MCF 10A (cell line): ENCODE measurements around the gene BLOC1S1. TPM values are rescaled to one million over a fixed set of nuclear protein-coding genes. Genes with fewer than 3 reads are reported as not detected.

Source experiments
- BruUV-seq: library from RNA; stranded (reverse); fragments of 400-500 nt; replicated peaks from 2 replicates; lab custom pipeline; 2021; lab: Mats Ljungman, UMichigan
- CTCF ChIA-PET: fragments of 300-600 bp; sonication (Branson Sonifier 250); formaldehyde crosslinking; extraction: SDS; loops from one replicate; lab custom pipeline; 2021; ENCODE audit warnings: antibody characterized with exemption, inconsistent platforms; lab: Yijun Ruan, JAX
- POLR2A ChIA-PET: fragments of 300-600, 350-650 bp; sonication (Branson Sonifier 250); formaldehyde crosslinking; extraction: SDS; loops from one replicate; lab custom pipeline; 2020; ENCODE audit warnings: antibody characterized with exemption, inconsistent platforms; lab: Yijun Ruan, JAX
- DNase-seq: peaks from one replicate; pipeline ENCODE4 v3.0.0-alpha.2; 2018; ENCODE audit not compliant: unreplicated experiment
- H3K27ac Mint-ChIP-seq: one replicate; pipeline ENCODE4 v1.8.0; 2022; ENCODE audit warnings: mild to moderate bottlenecking, low read depth, mixed read lengths; ENCODE audit not compliant: unreplicated experiment
- H3K27me3 Mint-ChIP-seq: one replicate; pipeline ENCODE4 v1.8.0; 2022; ENCODE audit warnings: mixed read lengths; ENCODE audit not compliant: insufficient read depth, unreplicated experiment
- H3K36me3 Mint-ChIP-seq: one replicate; pipeline ENCODE4 v1.8.0; 2022; ENCODE audit warnings: mild to moderate bottlenecking, moderate library complexity, mixed read lengths; ENCODE audit not compliant: insufficient read depth, unreplicated experiment
- H3K4me1 Mint-ChIP-seq: one replicate; pipeline ENCODE4 v1.8.0; 2022; ENCODE audit warnings: mixed read lengths; ENCODE audit not compliant: insufficient read depth, unreplicated experiment
- H3K4me3 Mint-ChIP-seq: one replicate; pipeline ENCODE4 v1.8.0; 2022; ENCODE audit warnings: mild to moderate bottlenecking, moderate library complexity, mixed read lengths; ENCODE audit not compliant: unreplicated experiment
- H3K9me3 Mint-ChIP-seq: one replicate; pipeline ENCODE4 v1.8.0; 2022; ENCODE audit warnings: mixed read lengths; ENCODE audit not compliant: unreplicated experiment
- intact Hi-C: fragments of 100-400 bp; cut with micrococcal nuclease; formaldehyde crosslinking; loops from 2 replicates; pipeline ENCODE4 v1.14.1; 2022
- total RNA-seq: library from RNA; stranded (reverse); gene quantifications from 2 replicates; pipeline ENCODE4 v1.2.3, GENCODE V29; 2022
- TF ChIP-seq, protein P1 (sequence below): fragments of 200-600 bp; IDR thresholded peaks from one replicate; pipeline ENCODE4 v1.8.0; 2022; ENCODE audit warnings: antibody characterized with exemption, mild to moderate bottlenecking; ENCODE audit not compliant: unreplicated experiment

The BLOC1S1 gene
- total RNA-seq, 1 experiment from 2014 or later: 75.8 TPM

DNA sequence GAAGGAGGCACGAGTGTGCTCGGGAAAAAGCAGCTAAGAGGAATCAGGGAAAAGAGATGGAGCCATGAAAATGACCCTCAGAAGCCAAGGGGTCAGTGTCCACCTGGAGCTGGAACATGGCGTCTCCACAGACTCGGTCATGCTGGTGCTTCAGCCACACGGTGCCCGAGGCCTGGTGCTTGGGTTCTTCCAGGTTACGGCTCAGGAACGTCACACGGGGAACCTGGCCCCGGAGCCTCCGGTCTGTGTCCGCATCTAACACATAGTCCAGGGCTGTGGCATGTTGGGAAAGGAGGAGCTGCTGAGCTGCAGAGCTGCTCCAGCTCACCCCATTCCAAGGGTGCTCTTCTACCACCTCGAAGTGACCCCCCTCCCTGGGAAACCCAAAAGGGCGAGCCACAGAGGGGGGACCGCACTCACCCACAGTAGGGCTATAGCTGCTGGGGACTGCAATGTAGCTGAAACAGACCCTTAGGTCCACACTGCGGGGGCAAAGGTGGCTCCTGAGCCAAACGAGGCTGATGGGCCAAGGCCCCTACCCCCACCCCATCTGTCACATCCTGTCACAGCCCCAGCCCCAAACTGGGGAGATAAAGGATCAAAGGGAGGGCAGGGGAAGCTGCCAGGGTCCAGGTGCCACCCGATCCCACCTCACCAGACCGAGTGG lies 18.9 kb upstream of the BLOC1S1 start:
- no TSS peak for BruUV-seq
- ChIA-PET POLR2A (no interaction called here), CTCF (interaction anchor here (1.6 kb wide), 1 partner anchor 15 kb away, joined by 3 read pairs; a partner anchor contains a TSS)
- H3K4me1 Mint-ChIP-seq: peaks cover 7% of the 10 kb centered on the region
- DNase-seq: no peak
- no peaks in the 10 kb centered on the region for H3K36me3 Mint-ChIP-seq
- intact Hi-C loops: no loop called here
- H3K9me3 Mint-ChIP-seq: no peaks in the 10 kb centered on the region
- H3K27me3 Mint-ChIP-seq: peaks cover 26% of the 10 kb centered on the region
- H3K27ac Mint-ChIP-seq: no peak overlapping the region
- TF ChIP-seq, protein P1, sequence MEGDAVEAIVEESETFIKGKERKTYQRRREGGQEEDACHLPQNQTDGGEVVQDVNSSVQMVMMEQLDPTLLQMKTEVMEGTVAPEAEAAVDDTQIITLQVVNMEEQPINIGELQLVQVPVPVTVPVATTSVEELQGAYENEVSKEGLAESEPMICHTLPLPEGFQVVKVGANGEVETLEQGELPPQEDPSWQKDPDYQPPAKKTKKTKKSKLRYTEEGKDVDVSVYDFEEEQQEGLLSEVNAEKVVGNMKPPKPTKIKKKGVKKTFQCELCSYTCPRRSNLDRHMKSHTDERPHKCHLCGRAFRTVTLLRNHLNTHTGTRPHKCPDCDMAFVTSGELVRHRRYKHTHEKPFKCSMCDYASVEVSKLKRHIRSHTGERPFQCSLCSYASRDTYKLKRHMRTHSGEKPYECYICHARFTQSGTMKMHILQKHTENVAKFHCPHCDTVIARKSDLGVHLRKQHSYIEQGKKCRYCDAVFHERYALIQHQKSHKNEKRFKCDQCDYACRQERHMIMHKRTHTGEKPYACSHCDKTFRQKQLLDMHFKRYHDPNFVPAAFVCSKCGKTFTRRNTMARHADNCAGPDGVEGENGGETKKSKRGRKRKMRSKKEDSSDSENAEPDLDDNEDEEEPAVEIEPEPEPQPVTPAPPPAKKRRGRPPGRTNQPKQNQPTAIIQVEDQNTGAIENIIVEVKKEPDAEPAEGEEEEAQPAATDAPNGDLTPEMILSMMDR: no peak
- no peak overlapping the region for H3K4me3 Mint-ChIP-seq

DNA sequence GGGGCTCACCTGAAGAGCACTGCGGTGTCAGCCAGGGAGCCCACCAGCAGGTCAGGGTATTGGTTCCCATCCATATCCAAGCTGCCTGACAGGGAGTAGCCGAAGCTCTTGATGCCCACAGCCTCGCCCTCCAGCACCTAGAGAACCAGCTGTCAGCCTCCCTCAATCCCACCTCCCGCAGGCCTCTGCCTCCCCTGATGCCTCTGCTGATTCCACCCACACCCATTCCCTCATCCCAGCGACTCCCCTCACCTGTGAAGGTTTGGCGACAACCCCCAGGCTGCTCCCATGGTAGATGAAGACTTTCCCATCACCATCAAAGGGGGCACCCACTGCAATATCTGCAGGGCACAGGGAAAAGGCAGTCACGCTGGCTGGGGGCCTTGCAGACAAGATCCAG lies 18.2 kb upstream of the BLOC1S1 start:
- Mint-ChIP-seq H3K27ac (no peak overlapping the region), H3K36me3 (no peaks in the 10 kb centered on the region), H3K4me3 (no peak overlapping the region), H3K4me1 (peaks cover 7% of the 10 kb centered on the region), H3K9me3 (no peaks in the 10 kb centered on the region), H3K27me3 (peaks cover 26% of the 10 kb centered on the region)
- intact Hi-C loops: no loop called here
- TF ChIP-seq, protein P1: no peak
- POLR2A ChIA-PET: no interaction called here
- no peak for DNase-seq
- BruUV-seq: no TSS peak
- CTCF ChIA-PET: interaction anchor here (1.6 kb wide), 1 partner anchor 16 kb away, joined by 3 read pairs; a partner anchor contains a TSS

DNA sequence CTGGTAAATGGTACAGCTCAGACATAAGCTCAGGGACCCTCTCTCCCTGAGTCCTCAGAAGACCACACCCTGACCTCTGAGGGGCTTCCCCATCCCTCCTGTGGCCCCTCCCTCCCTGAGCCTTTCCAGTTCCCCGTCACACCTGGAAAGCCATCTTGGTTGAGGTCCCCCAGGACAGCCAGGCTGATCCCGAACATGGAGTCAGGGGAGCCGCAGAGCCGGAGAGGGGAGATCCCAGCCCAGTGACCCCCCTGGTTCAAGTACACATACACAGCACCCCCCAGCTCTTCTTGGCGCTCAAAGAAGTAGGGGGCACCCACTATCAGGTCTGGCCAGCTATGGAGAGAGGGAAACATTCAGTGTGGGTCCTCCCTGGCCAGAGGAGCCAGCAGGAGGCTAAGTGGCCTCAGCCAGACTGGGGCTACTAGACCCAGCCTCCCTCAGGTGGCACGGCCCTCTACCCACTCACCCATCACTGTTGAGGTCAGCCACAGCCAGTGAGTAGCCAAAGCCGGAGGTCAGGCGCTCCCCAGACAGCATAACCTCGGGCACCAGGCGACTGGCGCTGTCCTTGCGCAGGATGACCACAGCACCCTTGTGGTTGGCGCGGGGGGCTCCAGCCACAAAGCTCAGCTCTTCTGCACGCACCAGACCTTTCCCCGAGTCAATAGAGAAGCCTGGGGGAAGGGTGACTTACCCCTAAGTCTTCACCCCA lies 17.4 kb upstream of the BLOC1S1 start:
- Mint-ChIP-seq H3K27me3 (peaks cover 26% of the 10 kb centered on the region), H3K9me3 (no peaks in the 10 kb centered on the region), H3K27ac (no peak overlapping the region), H3K36me3 (no peaks in the 10 kb centered on the region), H3K4me3 (no peak overlapping the region), H3K4me1 (peaks cover 7% of the 10 kb centered on the region)
- intact Hi-C loops: no loop called here
- BruUV-seq: no TSS peak
- POLR2A ChIA-PET: no interaction called here
- CTCF ChIA-PET: no interaction called here
- TF ChIP-seq, protein P1: no peak
- no peak for DNase-seq

DNA sequence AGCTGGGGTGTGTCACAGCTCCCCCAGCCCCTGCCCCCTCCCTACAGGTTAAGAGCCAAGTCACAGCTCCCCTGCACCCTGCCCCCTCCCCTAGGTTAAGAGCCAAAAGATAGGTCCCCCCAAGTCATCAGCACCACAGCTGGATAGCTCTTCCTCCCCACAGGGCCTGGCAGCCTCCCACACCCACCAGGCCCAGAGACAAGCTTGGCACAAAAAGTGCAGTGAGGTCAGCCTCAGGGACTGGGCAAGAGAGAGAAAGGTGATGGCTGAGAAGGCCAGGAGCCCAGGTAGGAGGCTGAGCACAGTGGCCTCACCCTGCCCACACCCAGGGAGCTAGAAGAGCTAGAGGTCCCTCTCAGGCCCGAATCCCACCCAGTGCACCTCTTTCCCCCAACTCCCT lies 16.9 kb upstream of the BLOC1S1 start:
- Mint-ChIP-seq H3K9me3 (no peaks in the 10 kb centered on the region), H3K27me3 (peaks cover 26% of the 10 kb centered on the region), H3K27ac (no peak overlapping the region), H3K36me3 (no peaks in the 10 kb centered on the region), H3K4me1 (peaks cover 7% of the 10 kb centered on the region), H3K4me3 (no peak overlapping the region)
- no TSS peak for BruUV-seq
- TF ChIP-seq, protein P1: no peak
- ChIA-PET POLR2A (no interaction called here), CTCF (no interaction called here)
- no peak for DNase-seq
- intact Hi-C loops: no loop called here
